NCI-H460 (cell line): Measurements from ENCODE around the gene C1orf116. TPM values are rescaled to one million over a fixed set of nuclear protein-coding genes. Genes with fewer than 3 reads are reported as not detected.
A peak's percentile ranks its signal among the peaks of the same experiment; 100 is the strongest.

Source experiments
- DNase-seq: peaks from one replicate; pipeline ENCODE4 v3.0.0-alpha.2; 2016; ENCODE audit warnings: low read depth; ENCODE audit errors: extremely low read depth
- total RNA-seq: library from RNA; depleted of rRNA; stranded (reverse); fragments of >200 nt; shearing (Covaris generic); gene quantifications from 2 replicates; pipeline ENCODE4 v1.2.3, GENCODE V29; 2014

The C1orf116 gene
- total RNA-seq, 1 experiment from 2014 or later, result not detected

DNA sequence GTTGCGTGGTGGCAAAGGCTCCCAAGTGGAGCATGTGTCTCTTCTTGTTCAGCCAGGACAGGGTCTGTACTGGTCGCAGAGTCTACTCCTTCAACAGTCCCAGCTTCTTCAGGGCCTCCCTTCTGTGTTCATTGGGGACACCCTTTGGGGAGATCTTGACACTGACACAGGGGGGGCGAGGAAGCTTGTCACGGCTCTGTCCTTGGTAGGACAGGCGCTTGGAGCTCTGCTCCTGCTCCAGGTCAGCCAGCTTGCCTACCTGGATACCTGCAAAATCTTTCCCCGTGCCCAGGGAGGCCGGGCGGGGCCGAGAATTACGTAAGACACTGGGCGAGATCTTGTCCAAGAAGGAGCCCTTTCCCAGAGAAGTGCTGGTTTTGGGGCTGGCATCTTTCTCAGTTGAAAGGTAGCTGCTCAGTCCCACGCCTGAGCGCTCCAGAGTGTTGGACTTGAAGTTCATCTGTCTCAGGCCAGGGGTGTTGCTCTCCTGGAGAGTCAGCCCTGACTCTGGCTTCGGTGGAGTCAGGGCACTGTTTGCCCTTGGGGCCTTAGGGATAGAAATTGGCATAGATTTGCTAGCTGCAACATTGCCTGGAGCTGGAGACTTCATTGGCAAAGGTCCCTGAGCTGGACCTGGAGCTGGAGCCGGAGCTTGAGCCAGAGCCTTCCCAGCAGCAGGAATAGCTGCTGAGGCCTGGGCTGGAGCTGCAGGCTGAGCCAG lies 10.5 kb downstream of the C1orf116 start:
- no peak for DNase-seq

- DNase-seq, result no peak
These were observed 11.3 kb downstream of the C1orf116 start for GRCh38 chr1:207021139-207021861.

DNA sequence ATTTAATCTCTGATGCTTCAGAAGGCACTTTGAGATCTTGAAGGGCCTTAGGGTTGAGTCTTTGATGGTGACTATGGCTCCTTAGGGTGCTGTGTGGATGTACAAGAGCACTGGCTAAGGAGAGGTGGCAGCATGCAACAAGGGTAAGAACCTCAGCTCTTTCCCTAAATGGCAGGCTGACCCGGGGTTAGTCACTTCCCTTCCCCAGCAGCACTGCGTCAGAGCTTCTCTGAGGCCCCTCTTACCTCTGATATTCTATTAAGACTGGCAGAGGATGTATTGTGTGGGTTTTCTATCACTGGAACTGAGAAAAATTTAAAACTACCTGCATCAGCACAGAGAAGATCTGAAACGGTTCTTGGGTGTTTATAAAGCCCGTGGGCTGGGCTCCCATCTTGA lies 11.8 kb downstream of the C1orf116 start:
- no peak for DNase-seq

DNA sequence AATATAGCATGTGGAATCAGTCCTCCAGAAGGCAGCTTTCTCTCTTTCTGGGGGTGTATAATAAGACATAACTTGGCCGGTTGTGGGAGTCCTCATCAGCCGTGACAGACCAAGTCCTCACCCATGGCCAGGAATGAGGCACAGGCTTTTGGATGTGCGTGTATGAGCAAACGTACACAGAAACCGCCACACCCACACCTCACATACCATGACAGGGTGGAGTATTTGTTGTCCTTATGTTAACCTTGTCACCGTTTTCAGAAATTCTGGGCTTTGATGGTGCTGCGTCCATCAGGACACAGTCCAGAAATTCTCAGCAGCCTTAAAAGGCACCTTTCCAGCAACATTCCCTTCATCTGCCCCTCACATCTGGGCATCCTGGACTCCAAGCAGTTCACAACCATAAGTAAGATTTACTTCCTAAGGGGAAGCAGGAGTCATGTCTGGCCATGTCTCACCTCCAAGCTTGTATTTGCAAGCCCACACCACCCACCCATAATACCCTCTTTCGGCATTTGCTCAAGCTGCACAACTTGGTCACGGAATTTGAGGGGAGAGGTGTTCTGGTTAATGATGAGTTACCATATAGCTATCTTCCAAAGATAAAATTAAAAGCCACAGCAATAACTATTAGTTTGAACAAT lies 12.4 kb downstream of the C1orf116 start:
- DNase-seq, result no peak

- DNase-seq, result no peak
These were observed 12.9 kb downstream of the C1orf116 start for GRCh38 chr1:207019661-207020060.

DNA sequence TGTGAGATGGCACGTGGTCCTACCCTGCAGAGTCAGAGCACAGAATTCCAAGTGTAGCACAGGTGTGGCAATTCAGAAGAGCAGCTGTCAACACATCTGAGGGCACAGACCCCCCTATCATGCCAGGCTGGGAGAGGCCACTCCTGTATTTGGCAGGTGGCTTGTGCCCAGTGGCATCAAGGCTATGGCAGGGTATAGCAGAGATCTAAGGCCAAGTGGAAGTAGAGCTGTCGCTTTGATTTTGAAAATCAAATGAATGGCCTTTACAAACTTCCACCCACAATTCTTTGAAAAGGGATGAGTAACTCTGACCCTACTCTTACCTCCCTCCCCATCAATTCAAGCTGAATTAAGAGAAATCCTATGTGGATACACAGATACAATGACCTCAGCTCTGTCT lies 13.4 kb downstream of the C1orf116 start:
- no peak for DNase-seq

- DNase-seq, result no peak
These were observed 13.8 kb downstream of the C1orf116 start for GRCh38 chr1:207018707-207019106.

DNA sequence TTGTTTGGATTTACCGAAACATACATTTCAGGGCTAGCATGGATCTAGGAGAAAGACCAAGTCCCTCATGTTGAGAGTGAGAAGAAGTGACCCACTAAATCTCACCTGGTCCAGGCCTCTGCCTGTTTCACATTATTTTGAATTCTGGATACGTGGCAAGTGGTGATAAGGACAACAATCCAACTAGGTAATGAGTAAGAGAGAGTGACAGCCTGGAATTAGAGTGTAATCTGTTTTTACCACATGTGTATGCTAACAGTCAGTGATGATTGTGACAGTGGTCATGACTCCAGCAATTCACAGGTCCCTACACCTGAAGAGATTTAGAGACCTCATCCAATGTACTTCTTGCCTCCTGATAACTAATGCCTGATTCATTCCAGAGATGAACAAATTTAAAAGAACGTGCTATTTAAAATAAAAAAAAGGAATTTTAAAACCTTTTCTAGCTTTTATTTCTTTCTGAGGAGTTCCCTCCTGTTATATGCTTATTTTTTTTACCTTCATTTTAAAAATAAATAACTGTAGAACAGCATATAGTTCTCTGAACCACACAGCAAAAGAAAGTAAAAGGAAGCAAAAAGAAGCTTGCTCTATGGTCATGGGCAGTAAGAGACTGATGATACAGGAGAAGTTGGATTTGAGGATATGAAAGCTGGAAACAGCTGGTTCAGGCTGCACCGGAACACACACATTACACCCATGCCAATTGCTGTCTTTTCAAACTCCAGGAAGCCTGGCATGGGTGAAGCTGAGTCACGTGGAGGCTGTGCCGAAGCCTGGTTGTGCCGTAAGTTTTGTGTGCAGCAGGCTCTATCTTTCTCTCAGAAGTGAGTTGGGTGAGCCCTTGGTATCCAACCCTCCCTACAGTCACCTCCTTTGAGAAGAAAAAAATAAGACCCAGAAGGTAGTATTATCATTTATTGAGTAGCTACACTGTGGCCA lies 14.7 kb downstream of the C1orf116 start:
- DNase-seq, result no peak

- DNase-seq, result no peak
These were observed 16.8 kb downstream of the C1orf116 start for GRCh38 chr1:207015791-207016190.

- no peak for DNase-seq
These were observed 17.8 kb downstream of the C1orf116 start for GRCh38 chr1:207014728-207015127.

GRCh38 chr1:207013321-207014085 lies 19.1 kb downstream of the C1orf116 start:
- no peak for DNase-seq

DNA sequence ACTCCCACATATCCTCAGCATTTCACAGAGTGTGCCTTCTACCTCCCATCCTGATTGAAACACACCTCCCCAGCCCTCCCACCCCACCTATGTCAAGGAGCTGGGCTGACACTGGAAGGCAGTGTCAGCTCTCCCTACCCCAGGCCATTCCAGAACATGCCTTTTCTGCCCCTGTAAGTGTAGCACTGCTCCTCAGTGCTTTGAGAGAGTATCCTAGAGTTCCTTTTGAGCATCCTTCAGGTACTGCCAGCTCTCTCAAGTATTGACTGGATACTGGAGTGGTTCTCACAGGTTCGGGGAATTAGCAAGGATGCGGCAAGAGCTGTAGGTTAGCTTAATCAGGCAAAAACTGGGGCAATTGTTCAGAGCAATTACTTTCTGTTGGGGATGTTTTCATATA lies 21.8 kb downstream of the C1orf116 start:
- DNase-seq, result no peak

DNA sequence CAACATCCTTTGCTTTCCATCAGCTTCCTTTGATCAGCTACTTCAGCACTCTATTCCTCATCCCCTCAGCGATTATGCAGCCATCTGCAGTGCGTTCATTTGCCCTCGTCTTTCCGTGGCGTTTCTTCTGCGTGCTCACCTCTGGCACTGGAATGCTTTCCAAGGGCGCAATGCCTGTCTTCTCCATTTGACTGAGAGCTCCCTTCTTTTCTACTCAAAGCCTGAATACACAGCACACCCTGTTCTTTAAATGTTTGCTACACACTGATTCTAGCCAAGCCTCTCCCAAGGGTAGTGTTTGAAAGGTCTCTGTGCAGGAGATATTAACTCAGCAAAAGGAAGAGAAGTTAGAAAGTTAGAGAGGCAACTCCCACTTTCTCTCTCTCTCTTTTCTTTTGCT lies 22.6 kb downstream of the C1orf116 start:
- DNase-seq, result no peak

DNA sequence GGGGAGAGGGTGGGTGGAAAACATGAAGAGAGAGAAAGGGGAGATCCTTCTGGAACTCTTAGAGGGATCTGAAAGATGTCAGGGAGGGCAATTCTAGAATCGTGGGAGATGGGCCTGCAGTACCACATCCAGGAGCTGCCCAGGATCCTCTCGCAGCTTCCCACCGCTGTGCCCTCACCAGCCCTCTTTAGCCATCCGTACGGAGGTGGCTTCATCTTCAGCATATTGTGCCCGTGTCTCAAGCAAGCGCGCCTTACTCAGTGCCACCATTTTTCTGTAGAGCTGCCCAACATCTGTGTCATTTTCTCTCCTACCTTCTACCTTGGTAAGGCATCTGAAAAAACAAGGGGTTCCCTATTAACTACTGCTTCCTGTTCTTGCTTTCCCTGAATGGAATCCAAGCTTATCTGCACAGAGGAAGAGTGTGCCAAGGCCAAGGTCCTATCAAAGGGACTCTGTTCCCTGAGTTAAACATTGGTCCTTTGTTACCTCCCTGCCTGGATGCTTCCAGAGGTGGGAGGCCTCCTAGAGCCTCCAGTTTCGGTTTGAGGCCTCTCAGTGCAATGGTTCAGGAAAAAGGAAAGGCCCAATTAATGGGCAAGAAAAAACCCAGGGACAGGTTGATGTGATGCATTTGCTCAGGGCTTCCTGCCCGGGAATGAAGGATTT lies 23.2 kb downstream of the C1orf116 start:
- DNase-seq, result no peak

DNA sequence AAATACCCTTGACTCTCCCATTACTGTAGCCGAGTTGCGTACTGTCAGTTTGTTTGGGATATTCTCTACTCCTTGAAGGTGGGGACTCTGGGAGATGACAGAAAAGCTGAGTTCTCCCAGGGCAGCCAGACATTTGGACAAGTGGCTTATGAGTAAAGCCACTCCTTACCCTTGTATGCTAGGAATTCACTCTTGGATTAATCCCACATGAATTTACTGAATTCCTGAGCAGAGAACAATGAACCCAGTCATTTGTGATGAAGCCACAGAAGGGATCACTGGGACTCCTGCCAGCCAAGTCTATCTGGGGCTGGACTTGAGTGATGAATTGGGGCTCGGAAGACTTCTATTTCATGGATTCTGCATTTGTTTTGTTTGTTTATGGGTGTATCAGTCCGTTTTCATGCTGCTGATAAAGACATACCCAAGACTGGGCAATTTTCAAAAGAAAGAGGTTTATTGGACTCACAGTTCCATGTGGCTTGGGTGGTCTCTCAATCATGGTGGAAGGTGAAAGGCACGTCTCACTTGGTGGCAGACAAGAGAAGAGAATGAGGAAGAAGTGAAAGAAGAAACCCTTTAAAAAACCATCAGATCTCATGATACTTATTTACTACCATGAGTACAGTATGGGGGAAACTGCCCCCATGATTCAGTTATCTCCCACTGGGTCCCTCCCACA lies 25.1 kb downstream of the C1orf116 start:
- peak; percentile 51 for DNase-seq

DNA sequence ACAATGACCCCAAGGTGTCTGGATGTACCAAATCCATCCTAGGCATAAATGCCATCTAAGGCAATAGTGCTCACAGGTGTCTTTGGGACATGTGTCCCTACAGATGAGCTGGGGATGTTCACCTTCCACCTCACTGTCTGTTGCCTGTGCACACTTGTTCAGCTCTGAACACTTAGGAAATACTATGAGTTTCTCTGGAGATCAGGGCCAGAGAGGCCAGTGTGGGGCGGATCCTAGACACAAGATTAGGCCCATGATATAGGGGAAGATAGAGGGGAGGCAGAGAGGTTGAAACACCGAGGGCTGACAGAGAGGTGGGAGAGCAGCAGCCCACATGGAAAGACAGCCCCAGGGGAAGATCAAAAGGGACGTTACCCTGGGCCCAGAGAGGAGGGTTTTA lies 25.6 kb downstream of the C1orf116 start:
- no peak for DNase-seq

- DNase-seq, result no peak
These were observed 26.5 kb downstream of the C1orf116 start for GRCh38 chr1:207006083-207006482.

DNA sequence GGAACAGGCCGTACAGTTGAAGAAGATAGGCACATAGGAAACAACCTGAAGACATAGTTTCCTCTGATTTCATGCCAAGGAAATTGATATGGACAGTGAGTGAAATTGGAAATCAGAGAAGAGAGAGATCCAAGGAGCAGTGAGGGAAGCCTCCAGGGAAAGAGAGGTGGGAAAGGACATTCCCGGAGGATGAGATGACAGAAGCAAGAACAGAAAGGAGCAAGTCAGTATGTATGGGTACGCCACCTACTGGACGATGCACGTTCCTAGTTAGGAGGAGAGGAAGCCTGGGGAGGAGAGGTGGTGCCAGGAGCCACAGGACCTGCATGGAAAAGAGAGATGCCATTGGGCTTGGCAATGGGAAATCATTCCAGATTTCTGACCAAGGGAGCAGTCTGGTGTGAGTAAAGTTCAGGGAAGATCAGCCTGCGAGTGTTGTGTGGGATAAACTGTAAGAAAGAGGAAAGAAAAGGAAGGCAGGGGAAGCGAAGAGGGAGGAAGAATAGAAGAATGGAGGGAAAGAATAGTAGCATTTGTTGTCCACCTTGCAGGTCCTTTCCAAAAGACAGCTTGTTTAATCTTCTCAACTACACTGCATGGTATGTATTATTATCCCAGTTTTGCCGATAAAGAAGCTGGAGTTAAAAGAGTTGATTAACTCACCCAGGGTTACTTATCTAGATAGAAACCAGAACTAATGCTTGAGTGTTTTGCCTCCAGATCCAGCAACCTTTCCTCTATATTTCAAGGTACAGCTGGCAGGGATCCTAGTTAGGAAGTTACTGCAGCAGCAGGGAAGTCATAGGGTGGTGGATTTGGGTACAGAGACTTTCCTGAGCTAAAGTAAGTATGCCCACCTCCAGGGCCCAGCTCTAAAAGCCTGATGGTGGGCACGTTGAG lies 27.4 kb downstream of the C1orf116 start:
- peak; percentile 75 for DNase-seq
